ENCODE data around the gene C11orf21.
A peak's percentile ranks its signal among the peaks of the same experiment; 100 is the strongest.

The C11orf21 gene

DNA sequence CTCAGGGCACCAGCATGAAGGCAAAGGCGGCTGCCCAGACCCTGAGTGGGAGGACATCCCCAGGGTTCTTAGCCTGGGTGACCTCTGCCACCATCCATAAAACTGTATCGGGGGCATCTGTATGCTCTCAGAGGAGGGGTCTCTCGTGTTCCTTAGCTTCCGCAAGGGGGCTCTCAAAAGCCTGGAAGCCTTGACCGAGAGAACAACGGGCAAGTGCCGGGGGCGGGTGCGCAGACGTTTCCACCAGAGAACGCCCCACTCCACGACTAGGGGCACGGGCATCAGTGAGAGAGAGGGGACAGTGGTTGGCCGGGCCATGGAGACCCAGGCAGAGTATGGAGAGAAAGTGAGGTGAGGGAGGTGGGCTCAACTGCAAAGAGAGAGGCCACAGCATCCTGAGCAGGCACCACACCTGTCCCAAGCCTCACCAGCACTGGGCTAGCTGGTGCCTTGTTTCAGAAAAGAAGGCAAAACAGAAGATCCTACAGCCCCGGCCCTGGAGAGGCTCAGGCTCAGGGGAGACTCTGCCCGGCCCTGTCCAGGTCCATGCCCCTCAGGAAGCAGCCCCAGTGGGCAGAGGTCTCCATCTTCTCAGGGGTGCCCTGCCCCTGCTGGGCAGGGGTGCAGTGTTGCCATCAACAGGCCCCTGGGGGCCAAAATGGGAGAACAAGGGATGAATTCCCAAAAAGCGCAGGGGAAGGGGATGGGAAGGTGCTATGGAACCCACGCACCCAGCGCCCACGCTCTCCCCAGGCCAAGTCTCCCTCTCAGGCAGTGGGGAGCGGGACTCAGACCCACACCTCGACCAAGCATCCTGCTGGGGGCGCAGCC lies 6.0 kb upstream of the C11orf21 start:
- no peak for DNase-seq

- no peak for DNase-seq
These were observed 5.3 kb upstream of the C11orf21 start for GRCh38 chr11:2306877-2307500.

- no peak for DNase-seq
These were observed 4.7 kb upstream of the C11orf21 start for GRCh38 chr11:2306452-2306823.

DNA sequence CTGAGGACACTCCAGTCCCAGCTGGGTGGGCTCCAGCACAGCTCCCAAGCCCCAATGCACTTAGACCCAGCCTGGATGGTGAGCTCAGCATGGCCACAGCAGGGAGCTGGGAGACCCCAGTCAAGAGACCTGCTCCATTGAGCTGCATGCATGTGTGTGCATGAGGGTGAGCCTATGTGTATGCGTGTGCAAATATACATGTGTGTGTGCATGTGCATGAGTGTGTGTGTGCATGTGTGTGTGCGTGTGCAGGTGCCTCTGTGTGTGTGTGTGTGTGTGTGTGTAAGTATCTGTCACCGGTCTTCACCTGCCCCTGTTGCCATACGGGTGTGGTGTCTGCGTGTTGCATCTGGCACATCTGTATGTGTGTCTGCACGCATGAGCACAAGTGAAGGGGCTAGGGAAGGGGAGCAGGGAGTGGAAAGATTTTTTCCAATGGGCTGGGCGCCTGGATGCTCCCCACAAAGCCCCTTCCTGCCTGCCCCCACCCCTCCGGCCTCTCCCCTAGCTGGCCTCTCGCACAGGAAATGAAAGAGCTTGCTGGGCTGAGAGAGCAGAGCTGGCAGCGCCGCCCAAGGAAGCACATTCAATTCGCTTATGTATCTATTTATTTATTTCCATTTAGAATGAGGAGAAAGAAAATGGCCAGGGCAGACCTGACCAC lies 4.2 kb upstream of the C11orf21 start:
- no peak for DNase-seq

DNA sequence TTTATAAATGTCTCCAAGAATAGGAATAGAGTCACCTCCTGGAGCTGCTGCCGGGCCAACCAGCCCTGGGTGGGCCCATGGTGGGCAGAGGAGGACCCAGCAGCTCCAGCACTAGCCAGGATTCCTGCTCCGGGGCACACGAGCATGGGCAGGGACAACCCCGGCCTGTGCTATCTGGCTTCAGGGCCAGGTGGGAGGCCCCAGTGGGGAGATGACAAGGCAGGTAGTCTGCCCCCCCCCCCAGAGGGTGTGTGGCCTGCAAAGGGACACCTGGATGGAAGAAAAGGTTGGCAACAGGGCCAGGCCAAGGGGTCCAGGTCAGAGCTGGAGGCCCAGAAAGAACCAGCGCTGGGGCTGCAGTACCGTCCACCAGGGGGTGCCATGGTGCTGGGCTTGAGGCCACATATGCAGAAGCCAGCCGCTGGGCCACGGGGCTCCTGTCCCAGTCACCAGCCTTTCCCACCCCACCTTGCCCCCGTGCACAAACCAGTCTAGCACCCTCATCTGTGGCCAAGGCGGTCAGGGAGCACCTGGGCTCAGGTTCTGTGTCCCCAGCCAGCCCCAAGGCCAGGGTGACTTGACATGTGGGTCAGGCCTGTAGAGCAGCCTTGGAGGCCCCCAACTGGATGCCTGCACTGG lies 3.5 kb upstream of the C11orf21 start:
- DNase-seq = peak; percentile 82

DNA sequence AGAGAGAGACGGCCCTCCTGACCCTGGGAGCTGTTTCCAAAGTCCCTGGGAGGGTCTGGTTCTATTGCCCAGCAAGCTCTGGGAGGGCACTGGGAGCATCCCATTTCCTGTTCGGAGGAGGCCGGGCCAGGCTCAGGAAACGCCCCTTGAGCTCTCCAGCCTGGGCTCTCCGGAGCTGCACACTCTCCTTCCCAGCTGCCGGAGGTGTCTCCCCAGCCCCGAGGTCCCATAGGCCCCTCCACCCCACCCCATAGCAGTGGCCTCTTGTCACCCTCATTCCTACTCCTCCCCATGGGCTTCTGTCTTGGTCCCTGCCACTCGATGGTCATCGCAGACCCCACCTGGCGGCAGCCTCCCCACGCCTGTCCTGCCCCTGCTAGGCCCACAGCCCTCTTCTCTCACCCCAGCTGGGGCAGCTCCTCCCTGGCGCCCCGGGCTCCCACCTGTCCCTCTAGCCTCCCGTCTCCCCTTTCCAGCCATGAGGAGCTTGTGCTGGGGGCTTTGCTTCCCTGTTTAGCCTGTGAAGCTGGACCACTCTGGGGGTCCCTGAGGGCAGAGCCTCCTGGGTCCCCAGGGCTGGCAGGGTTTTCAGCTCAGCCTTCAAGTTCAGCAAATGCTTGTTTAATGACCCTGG lies 2.9 kb upstream of the C11orf21 start:
- DNase-seq = no peak

DNA sequence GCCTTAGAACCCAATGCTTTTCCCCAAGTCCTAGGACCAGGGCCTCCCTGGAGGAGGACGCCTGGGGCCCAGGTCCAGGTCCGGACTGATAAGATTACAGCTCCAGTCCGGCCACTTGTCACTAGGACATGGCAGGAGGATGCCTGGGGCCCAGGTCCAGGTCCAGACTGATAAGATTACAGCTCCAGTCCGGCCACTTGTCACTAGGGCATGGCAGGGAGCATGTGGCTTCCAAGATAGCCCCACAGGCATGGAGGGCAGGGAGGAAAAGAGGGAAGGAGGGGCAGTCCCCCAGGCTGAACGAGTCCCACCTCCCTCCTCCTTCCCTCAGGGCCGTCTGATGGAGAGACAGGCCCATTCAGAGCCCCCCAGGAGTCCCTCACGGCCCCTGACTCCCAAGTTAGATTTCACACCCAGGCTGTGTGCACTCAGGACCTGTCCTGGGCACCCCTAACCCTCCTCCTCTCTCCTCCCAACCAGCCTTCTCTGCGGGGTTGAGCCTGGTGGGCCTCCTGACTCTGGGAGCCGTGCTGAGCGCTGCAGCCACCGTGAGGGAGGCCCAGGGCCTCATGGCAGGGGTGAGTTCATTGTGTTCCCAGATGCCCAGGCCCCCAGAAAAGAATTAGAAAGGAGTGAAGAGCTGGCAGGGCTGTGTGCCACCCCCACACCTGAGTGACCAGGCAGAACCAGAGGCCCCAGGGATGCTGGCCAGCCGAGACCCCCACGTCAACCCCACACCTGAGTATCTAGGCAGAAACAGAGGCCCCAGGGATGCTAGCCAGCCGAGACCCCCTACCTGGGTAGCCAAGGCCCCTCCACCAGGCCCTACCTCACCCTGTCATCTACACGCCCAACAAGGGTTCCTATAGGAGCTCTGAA lies 2.1 kb upstream of the C11orf21 start:
- DNase-seq = no peak

GRCh38 chr11:2302896-2303626 lies 1.3 kb upstream of the C11orf21 start:
- no peak for DNase-seq

DNA sequence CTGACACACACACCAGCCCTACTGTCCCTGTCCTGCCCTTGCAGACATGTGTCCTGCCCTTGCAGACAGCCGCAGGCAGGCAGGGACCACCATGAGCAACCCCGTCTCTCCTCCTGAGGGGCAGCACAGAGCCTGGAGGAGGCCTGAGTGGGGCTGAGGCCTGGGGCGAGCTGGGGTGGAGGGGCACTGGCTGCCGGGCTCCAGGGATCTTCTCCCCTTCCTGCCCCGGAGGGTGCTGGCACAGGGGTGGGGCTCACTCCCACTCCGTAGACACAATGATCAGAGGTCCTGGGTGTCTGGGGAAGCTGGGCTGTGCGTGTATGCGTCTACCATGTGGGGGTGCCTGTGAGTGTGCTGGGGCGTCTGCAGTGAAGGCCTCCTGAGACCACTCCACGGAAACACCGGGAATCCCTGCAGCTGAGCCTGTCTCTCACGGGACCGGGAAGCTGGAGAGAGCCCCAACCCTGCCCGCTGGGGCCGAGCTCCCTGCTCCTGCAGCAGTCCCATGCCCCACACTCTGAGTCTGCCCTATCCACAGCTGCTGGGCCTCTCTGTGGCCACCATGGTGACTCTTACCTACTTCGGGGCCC lies 683 bp upstream of the C11orf21 start:
- DNase-seq = no peak

- DNase-seq = no peak
These were observed 635 bp downstream of the C11orf21 start for GRCh38 chr11:2300936-2301630.

DNA sequence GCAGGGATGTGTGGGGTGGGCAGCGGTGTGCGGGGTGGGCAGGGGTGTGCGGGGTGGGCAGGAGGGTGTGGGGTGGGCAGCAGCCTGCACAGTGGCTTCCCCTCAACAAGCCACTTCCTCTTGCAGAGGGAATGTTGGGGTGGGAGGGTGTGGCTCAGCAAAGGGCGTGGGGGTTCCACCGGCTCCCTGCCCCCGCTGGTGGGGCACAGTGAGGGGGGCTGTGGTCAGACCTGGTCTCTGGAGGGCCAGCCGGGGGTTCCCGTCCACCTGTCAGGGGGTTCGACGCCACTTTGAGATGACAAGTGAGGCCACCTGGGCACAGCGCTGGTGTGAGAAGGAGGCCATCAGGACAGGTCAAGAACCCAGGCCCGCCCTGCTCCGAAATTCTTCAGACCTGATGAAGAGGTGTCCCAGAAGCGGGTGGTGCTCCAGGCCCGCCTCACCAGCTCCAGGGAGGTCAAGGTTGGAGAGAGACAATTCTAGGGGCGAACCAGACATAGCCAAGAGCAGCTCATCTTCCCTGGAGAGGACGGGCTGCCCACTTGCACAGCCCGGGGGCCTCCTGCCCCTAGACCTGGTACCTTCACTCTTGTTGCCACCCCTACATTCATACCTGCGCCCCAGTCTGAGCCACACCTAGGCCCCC lies 1.3 kb downstream of the C11orf21 start:
- DNase-seq = no peak

GRCh38 chr11:2299773-2300172 lies 1.9 kb downstream of the C11orf21 start:
- no peak for DNase-seq

GRCh38 chr11:2298795-2299761 lies 2.6 kb downstream of the C11orf21 start:
- no peak for DNase-seq

GRCh38 chr11:2298131-2298794 lies 3.5 kb downstream of the C11orf21 start:
- no peak for DNase-seq

- DNase-seq = no peak
These were observed 4.1 kb downstream of the C11orf21 start for GRCh38 chr11:2297623-2298030.

DNA sequence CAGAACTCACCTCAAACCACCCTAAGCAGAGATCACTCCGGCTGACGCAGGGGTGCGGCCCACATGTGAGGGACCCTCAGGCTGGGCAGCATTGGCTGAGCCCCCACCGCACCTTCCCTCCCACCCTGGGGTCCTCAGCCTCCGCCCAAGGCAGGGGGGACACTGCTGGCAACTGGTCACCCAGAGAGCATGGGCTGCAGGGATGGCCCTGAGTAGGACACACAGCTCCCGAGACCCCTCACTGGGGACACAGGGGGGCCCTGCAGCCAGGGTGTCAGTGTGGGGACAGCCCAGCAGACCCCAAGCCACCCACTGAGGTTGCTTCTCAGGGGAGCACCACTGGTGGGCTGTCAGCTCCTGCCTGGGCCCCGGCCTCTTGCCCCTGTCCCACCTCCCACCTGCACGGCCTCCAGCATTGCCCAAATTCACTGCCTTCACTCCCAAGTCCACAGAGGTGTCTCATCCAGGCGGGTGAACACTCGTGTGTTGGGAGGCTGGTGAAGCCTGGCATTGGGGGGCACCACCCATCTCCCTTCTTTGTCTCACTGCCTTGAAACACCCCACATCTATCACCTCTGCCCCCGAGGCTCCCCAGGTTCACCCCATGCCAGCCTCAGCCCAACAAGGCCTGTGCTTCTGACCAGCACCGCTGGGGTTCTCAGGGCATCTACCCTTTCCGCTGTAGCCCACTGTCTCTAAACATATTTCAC lies 4.7 kb downstream of the C11orf21 start:
- DNase-seq = no peak
